Measurements from ENCODE around the gene FAT1.

Gene FAT1

GRCh38 chr4:186563761-186564160 lies 159.9 kb downstream of the FAT1 start:
- DNase-seq (ENCODE audit: low read depth) = no peak

- no peak for DNase-seq (ENCODE audit: low read depth)
Observed at GRCh38 chr4:186561748-186562147, 161.9 kb downstream of the FAT1 start.

- no peak for DNase-seq (ENCODE audit: low read depth)
Observed at GRCh38 chr4:186560647-186561046, 163.0 kb downstream of the FAT1 start.

- no peak for DNase-seq (ENCODE audit: low read depth)
Observed at GRCh38 chr4:186557486-186557885, 166.2 kb downstream of the FAT1 start.

- no peak for DNase-seq (ENCODE audit: low read depth)
Observed at GRCh38 chr4:186557061-186557460, 166.6 kb downstream of the FAT1 start.

DNA sequence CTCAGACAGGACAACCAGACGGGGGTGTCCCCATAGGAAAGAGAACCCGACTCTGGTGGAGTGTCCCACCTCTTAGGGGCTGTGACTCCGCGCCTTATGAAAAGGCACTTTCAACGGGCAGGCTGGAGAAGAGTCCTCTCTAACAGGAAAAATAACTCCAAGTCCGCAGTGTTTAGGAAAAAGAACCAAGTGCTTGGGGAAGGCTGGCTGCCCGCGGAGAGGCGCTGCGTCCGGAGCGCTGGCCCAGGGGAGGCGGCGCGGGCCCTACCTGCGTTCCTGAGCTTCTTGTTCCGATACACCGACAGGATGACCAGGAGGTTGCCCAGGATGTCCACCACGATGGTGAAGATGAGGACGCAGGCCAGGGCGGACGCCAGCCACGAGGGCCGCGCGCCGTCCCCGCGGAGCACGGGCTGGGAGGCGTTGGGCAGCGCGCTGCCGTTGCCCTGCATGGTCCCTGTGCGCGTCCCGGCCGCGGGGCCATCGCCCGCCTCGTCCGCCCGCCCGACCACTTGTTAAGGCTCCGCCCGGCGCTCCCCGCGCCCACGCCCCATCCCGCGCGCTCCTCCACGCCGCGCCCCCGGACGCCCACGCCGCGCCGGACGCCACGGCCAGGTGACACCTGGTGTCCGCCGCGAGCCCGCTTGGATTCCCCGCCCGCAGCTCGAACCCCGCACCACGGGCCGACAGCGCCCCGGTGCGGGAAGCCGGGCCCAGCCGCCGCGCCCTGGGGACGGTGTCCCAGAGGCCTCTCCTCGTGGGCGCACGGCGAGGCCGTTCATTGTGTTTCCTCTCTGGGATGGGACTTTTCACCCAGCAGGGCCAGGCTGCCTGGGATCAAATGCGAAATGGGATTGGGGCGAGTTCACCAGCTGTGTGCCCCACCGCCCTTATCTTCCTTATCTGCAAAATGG lies 168.5 kb downstream of the FAT1 start, which contains the start of gene MTNR1A:
TSS of gene MTNR1A (minus strand) at position 654 of the 914 bp plus-strand sequence. CDS start at position 452, 202 bp downstream.
- no peak for DNase-seq (ENCODE audit: low read depth)

DNA sequence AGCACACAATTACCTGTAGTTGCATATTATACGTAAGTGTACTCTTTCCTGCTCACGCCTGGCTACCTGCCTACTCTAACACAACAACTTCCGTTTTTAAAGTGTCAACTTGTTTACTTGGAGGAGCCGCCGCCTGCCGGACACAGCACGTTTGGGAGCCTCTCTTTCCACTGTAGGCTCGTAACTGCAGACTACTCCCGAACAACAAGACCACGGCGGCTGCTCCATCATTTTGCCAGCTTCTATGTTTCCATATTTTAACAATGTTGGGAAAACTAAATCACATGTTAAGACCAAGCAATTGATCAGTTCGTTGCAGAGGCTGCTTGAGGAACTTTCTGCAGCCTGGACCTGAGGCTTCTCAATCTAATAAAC lies 169.1 kb downstream of the FAT1 start:
- no peak for DNase-seq (ENCODE audit: low read depth)

GRCh38 chr4:186553717-186554116 lies 169.9 kb downstream of the FAT1 start:
- DNase-seq (ENCODE audit: low read depth) = no peak

- DNase-seq (ENCODE audit: low read depth) = no peak
Observed at GRCh38 chr4:186551849-186552248, 171.8 kb downstream of the FAT1 start.

DNA sequence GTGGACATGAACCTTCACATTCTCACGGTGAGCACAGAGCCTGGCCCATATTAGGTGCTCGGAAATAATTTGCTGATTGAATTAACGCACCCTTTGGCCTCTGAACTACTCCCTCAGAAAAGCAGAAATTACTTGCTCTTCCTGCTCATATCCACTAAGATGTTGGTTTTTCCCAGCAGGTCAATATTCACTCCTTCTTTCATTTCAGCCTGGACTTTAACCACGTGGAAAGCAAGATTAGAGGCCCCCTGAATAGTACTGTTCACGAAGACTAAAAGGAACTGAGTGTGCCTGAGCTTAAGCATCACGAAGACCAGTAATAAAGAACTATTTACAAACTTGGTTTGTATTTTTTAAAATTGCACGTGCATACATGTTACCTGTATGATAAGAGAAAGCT lies 178.2 kb downstream of the FAT1 start:
- DNase-seq (ENCODE audit: low read depth) = no peak

DNA sequence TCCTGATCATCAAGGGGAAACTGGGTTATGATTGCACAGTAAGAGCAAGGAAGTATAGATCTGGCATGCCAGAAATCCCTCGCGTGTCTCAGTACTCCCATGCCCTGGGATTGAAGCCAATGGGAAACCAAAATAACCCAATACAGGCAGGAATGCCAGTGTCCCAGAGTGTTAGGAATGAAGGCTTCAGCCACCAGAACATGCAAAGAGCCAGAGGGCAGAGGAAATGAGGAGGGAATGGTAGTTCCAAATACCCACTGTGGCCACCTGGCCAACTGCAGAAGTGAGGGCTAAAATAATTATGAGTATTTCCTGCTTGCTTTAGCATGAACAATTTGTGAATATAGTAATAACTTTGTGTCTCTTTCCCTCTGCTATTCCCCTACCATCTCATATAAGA lies 180.4 kb downstream of the FAT1 start:
- no peak for DNase-seq (ENCODE audit: low read depth)

DNA sequence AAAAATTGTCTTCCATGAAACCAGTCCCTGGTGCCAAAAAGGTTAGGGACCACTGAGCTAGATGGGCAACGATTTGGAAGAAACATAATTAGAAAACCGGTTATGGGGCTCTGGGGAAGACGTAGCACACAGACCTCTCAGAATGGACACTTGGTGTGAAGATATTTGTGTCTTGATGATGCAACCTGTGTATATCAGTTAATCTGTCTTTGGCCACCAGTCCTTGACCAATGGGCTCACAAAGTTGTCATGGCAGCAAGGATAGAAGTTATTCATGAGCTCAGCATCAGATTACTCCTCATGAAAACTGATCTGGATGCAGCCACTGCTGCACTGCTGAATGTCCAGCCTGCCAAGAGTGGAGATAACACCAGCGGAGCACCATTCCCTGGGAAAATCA lies 181.9 kb downstream of the FAT1 start:
- no peak for DNase-seq (ENCODE audit: low read depth)

DNA sequence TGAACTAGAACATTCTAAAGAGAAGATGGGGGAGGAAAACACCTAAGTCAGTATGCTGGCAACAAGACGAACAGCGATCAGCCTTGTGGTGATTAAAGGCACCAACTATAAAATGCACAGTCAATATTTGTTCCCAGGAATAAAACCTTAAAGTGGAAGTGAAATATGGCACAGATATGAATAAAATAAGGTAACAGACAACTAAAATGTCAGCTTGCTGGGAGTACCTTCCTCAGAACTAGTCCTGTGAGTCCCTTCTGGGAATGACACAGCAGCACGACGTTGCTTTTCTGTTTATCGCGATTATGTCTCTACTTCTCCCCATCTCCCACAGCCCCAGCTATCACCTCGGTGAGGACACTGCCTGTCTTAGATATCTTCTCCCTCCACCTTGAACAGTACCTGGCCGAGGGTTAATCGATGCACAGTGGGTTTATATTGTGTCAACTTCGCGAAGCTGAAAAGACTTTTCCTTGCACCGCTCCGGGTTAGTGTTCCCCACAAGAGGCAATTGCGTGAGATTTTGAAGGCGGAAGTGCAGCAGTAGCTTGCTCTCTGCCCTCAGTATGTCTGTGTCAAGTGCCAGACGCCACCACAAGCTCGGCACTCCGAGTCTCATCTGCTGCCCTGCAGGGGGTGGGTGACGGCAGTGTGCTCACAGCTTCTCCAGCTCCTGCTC lies 185.7 kb downstream of the FAT1 start:
- DNase-seq (ENCODE audit: low read depth) = no peak
